ENCODE results near the gene FAM110C.

DNA sequence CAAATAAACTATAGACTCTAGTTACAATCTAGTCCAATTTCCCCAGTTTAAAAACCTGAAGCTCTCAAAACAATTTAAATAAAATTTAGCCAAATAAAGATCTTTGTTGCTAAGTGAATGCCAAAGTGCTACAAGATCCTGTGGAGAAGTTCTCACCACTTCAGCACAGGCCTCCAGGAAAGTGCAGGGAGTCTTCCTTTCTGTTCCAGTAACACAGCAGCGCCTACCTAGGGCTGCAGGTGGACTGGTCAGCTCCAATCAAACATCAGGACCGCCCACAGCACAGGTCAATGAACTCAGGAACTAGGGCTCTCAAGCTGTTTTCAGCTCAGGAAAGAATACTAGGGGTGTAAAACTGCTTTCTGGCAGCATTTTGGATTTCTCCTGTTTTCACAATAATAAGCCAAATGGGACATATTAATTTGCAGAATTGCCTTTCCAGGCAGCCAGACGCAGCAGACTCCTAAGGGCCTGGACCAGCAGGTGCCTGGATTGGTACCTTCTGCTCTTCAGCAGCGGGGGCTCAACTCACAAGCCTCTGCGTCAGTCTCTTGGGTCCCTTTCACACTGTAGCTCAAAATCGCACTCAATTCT, 1.5 kb downstream of the FAM110C start:
- TF ChIP-seq ARNTL (CRISPR knock-in tag; IDR thresholded peaks at IDR 0.05; ENCODE audit: borderline replicate concordance, low read depth) (no peak), ZFP30 (CRISPR knock-in tag; IDR thresholded peaks at IDR 0.05) (no peak), TOX (CRISPR knock-in tag; IDR thresholded peaks at IDR 0.05; ENCODE audit: borderline replicate concordance) (no peak), PPARA (CRISPR knock-in tag; IDR thresholded peaks at IDR 0.05; ENCODE audit: borderline replicate concordance) (no peak), ZNF8 (CRISPR knock-in tag; IDR thresholded peaks at IDR 0.05) (no peak), ISL1 (CRISPR knock-in tag; IDR thresholded peaks at IDR 0.05) (no peak), SNAI2 (CRISPR knock-in tag; IDR thresholded peaks at IDR 0.05) (no peak), OSR1 (CRISPR knock-in tag; IDR thresholded peaks at IDR 0.05) (no peak), ZNF70 (CRISPR knock-in tag; IDR thresholded peaks at IDR 0.05) (no peak)
- TF ChIP-seq, protein P1, sequence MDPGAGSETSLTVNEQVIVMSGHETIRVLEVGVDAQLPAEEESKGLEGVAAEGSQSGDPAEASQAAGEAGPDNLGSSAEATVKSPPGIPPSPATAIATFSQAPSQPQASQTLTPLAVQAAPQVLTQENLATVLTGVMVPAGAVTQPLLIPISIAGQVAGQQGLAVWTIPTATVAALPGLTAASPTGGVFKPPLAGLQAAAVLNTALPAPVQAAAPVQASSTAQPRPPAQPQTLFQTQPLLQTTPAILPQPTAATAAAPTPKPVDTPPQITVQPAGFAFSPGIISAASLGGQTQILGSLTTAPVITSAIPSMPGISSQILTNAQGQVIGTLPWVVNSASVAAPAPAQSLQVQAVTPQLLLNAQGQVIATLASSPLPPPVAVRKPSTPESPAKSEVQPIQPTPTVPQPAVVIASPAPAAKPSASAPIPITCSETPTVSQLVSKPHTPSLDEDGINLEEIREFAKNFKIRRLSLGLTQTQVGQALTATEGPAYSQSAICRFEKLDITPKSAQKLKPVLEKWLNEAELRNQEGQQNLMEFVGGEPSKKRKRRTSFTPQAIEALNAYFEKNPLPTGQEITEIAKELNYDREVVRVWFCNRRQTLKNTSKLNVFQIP (CRISPR knock-in tag; IDR thresholded peaks at IDR 0.05; ENCODE audit: borderline replicate concordance, low read depth), result no peak
- TF ChIP-seq, protein P2, sequence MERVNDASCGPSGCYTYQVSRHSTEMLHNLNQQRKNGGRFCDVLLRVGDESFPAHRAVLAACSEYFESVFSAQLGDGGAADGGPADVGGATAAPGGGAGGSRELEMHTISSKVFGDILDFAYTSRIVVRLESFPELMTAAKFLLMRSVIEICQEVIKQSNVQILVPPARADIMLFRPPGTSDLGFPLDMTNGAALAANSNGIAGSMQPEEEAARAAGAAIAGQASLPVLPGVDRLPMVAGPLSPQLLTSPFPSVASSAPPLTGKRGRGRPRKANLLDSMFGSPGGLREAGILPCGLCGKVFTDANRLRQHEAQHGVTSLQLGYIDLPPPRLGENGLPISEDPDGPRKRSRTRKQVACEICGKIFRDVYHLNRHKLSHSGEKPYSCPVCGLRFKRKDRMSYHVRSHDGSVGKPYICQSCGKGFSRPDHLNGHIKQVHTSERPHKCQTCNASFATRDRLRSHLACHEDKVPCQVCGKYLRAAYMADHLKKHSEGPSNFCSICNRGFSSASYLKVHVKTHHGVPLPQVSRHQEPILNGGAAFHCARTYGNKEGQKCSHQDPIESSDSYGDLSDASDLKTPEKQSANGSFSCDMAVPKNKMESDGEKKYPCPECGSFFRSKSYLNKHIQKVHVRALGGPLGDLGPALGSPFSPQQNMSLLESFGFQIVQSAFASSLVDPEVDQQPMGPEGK (CRISPR knock-in tag; IDR thresholded peaks at IDR 0.05; ENCODE audit: borderline replicate concordance), result no peak
- TF ChIP-seq, protein P3, sequence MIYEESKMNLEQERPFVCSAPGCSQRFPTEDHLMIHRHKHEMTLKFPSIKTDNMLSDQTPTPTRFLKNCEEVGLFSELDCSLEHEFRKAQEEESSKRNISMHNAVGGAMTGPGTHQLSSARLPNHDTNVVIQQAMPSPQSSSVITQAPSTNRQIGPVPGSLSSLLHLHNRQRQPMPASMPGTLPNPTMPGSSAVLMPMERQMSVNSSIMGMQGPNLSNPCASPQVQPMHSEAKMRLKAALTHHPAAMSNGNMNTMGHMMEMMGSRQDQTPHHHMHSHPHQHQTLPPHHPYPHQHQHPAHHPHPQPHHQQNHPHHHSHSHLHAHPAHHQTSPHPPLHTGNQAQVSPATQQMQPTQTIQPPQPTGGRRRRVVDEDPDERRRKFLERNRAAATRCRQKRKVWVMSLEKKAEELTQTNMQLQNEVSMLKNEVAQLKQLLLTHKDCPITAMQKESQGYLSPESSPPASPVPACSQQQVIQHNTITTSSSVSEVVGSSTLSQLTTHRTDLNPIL (CRISPR knock-in tag; IDR thresholded peaks at IDR 0.05; ENCODE audit: low read depth), result no peak
- TF ChIP-seq, protein P4, sequence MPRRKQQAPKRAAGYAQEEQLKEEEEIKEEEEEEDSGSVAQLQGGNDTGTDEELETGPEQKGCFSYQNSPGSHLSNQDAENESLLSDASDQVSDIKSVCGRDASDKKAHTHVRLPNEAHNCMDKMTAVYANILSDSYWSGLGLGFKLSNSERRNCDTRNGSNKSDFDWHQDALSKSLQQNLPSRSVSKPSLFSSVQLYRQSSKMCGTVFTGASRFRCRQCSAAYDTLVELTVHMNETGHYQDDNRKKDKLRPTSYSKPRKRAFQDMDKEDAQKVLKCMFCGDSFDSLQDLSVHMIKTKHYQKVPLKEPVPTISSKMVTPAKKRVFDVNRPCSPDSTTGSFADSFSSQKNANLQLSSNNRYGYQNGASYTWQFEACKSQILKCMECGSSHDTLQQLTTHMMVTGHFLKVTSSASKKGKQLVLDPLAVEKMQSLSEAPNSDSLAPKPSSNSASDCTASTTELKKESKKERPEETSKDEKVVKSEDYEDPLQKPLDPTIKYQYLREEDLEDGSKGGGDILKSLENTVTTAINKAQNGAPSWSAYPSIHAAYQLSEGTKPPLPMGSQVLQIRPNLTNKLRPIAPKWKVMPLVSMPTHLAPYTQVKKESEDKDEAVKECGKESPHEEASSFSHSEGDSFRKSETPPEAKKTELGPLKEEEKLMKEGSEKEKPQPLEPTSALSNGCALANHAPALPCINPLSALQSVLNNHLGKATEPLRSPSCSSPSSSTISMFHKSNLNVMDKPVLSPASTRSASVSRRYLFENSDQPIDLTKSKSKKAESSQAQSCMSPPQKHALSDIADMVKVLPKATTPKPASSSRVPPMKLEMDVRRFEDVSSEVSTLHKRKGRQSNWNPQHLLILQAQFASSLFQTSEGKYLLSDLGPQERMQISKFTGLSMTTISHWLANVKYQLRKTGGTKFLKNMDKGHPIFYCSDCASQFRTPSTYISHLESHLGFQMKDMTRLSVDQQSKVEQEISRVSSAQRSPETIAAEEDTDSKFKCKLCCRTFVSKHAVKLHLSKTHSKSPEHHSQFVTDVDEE (CRISPR knock-in tag; IDR thresholded peaks at IDR 0.05), result no peak

All from SK-N-SH treated with all-trans-retinoic acid at 6 μM for 48 hours (cell line).